ENCODE results near the gene TNNT2.

GRCh38 chr1:201426479-201427310 is 49.2 kb upstream of the TNNT2 start:
- TF ChIP-seq EP300 (IDR thresholded peaks at IDR 0.05) (no peak), CTCF (IDR thresholded peaks at IDR 0.05) (no peak), POLR2A (IDR thresholded peaks at IDR 0.05) (no peak)

Measured in tibial nerve (tissue), 4 donors.